Frontal cortex (tissue), 4 donors: ENCODE results near the gene NEU4. TPM values are rescaled to one million over a fixed set of nuclear protein-coding genes. Genes with fewer than 3 reads are reported as not detected.
"Not testable (repeated sequence)": the region's sequence is repeated elsewhere in the genome, so short reads cannot be mapped to it uniquely, and the experiment has no call there.

ENCODE experiments used
- DNase-seq, 2 donors: peaks; one replicate each; pipeline ENCODE4 v3.0.0; 2012; ENCODE audit warnings: low spot score in 2 of 2
- FAIRE-seq: peaks from 2 replicates; lab custom pipeline; 2012; peaks lifted over from hg19 to GRCh38; lab: Jason Lieb, UNC
- total RNA-seq: library from RNA; depleted of rRNA; stranded (reverse); fragments of >200 nt; gene quantifications from one replicate; pipeline ENCODE4 v1.2.3, GENCODE V29; 2014
- donor health status: control.
- donor health status: control.
- donor health status: control.

NEU4 gene
- total RNA-seq, 1 donor from 2014 or later, result 1.6 TPM

- DNase-seq, result peak; percentile 28 to 40
- no peak for FAIRE-seq
Observed at GRCh38 chr2:241774419-241775222, 34.4 kb upstream of the NEU4 start.

GRCh38 chr2:241775223-241776177 lies 33.5 kb upstream of the NEU4 start:
- DNase-seq, result peak; percentile 17 to 47
- no peak for FAIRE-seq

GRCh38 chr2:241776336-241777169 lies 32.4 kb upstream of the NEU4 start, which contains the start of gene GAL3ST2:
TSS of gene GAL3ST2 (plus strand) at chr2:241776822. CDS start at chr2:241776956, 134 bp downstream.
- FAIRE-seq, result no peak
- peak; percentile 8 to 16 for DNase-seq

- FAIRE-seq (no peak), DNase-seq (peak; percentile 7 to 19)
Observed at GRCh38 chr2:241777170-241777685, 31.8 kb upstream of the NEU4 start.

- FAIRE-seq, result no peak
Observed at GRCh38 chr2:241777686-241778627, 31.0 kb upstream of the NEU4 start.

GRCh38 chr2:241780939-241781569 lies 27.9 kb upstream of the NEU4 start:
- DNase-seq (no peak), FAIRE-seq (no peak)

More at GRCh38 chr2:241777686-241778627, 31.0 kb upstream of the NEU4 start:
- peak; percentile 10 for DNase-seq

GRCh38 chr2:241782053-241782452 lies 26.9 kb upstream of the NEU4 start:
- not testable (repeated sequence) for FAIRE-seq, DNase-seq

GRCh38 chr2:241788135-241788534 lies 20.9 kb upstream of the NEU4 start:
- no peak for FAIRE-seq
- DNase-seq, result no peak

GRCh38 chr2:241788572-241788971 lies 20.4 kb upstream of the NEU4 start:
- FAIRE-seq (no peak), DNase-seq (no peak)

- not testable (repeated sequence) for FAIRE-seq
Observed at GRCh38 chr2:241791385-241791784, 17.6 kb upstream of the NEU4 start.

GRCh38 chr2:241793385-241793784 lies 15.6 kb upstream of the NEU4 start:
- no peak for DNase-seq
- FAIRE-seq, result peak; percentile 23

More at GRCh38 chr2:241791385-241791784, 17.6 kb upstream of the NEU4 start:
- not testable (repeated sequence) for DNase-seq

- no peak for FAIRE-seq
- no peak for DNase-seq
Observed at GRCh38 chr2:241794250-241794823, 14.7 kb upstream of the NEU4 start.

GRCh38 chr2:241795021-241795999 lies 13.7 kb upstream of the NEU4 start:
- no peak for FAIRE-seq
- no peak for DNase-seq

- FAIRE-seq, result no peak
- DNase-seq, result no peak
Observed at GRCh38 chr2:241796209-241796608, 12.8 kb upstream of the NEU4 start.

GRCh38 chr2:241796610-241797138 lies 12.3 kb upstream of the NEU4 start:
- DNase-seq (peak; percentile 4 to 5), FAIRE-seq (no peak)
